Karpas-422 (cell line): ENCODE results near the gene RPL31. TPM values are rescaled to one million over a fixed set of nuclear protein-coding genes. Genes with fewer than 3 reads are reported as not detected.

Experiments
- DNase-seq: peaks from one replicate; pipeline ENCODE4 v3.0.0-alpha.2; 2015
- H2AFZ ChIP-seq: fragments of 200-600 bp; sonication (generic); 2 replicates; pipeline ENCODE4 v1.6.1; 2014; ENCODE audit warnings: antibody characterized with exemption, low read length, mixed read lengths
- H3K27ac ChIP-seq: fragments of 200-600 bp; sonication (generic); 2 replicates; pipeline ENCODE4 v1.5.1; 2014; ENCODE audit warnings: mild to moderate bottlenecking, low read length, moderate library complexity
- H3K27me3 ChIP-seq: fragments of 200-600 bp; sonication (generic); 2 replicates; pipeline ENCODE4 v1.6.1; 2014; ENCODE audit warnings: low read length, mixed read lengths
- H3K36me3 ChIP-seq: fragments of 200-600 bp; sonication (generic); 2 replicates; pipeline ENCODE4 v1.6.1; 2014; ENCODE audit warnings: low read length, mixed read lengths; ENCODE audit not compliant: insufficient read depth
- H3K4me1 ChIP-seq: fragments of 200-600 bp; sonication (generic); 2 replicates; pipeline ENCODE4 v1.6.1; 2014; ENCODE audit warnings: mild to moderate bottlenecking, low read length, mixed read lengths
- H3K4me2 ChIP-seq: fragments of 200-600 bp; sonication (generic); 2 replicates; pipeline ENCODE4 v1.6.1; 2014; ENCODE audit warnings: low read length, low read depth, mild to moderate bottlenecking; ENCODE audit not compliant: poor library complexity, severe bottlenecking
- H3K4me3 ChIP-seq: fragments of 200-600 bp; sonication (generic); 2 replicates; pipeline ENCODE4 v1.5.1; 2014; ENCODE audit warnings: mild to moderate bottlenecking, antibody characterized with exemption, low read length, mixed read lengths
- H3K79me2 ChIP-seq: fragments of 200-600 bp; sonication (generic); 2 replicates; pipeline ENCODE4 v1.6.1; 2014; ENCODE audit warnings: mild to moderate bottlenecking, low read length, mixed read lengths
- H3K9ac ChIP-seq: fragments of 200-600 bp; sonication (generic); 2 replicates; pipeline ENCODE4 v1.6.0; 2014; ENCODE audit warnings: low read length
- H3K9me2 ChIP-seq: fragments of 200-600 bp; sonication (generic), shearing (Covaris generic); replicated peaks from 2 replicates; pipeline ENCODE4 v1.6.0; 2014; ENCODE audit warnings: mild to moderate bottlenecking, low read length, moderate library complexity; ENCODE audit not compliant: insufficient read depth
- H3K9me3 ChIP-seq: fragments of 300-700, 200-600 bp; sonication (generic); 2 replicates; pipeline ENCODE4 v1.6.1; 2014; ENCODE audit warnings: low read length, mixed read lengths
- H4K20me1 ChIP-seq: fragments of 200-600 bp; sonication (generic); 2 replicates; pipeline ENCODE4 v1.6.1; 2014; ENCODE audit warnings: mild to moderate bottlenecking, antibody characterized with exemption, low read length, low read depth; ENCODE audit not compliant: insufficient read depth
- total RNA-seq: library from RNA; depleted of rRNA; stranded (reverse); fragments of >200 nt; shearing (Covaris generic); gene quantifications from 2 replicates; pipeline ENCODE4 v1.2.3, GENCODE V29; 2014; ENCODE audit warnings: low replicate concordance

The RPL31 gene
- total RNA-seq, 1 experiment from 2014 or later = 1,797 TPM

- H3K4me3 ChIP-seq = no peak overlapping the region
- H3K9ac ChIP-seq = no peak overlapping the region
- H3K9me3 ChIP-seq = no peaks in the 10 kb centered on the region
- H3K4me2 ChIP-seq = no peak overlapping the region
- no peaks in the 10 kb centered on the region for H3K36me3 ChIP-seq
- H4K20me1 ChIP-seq = no peaks in the 10 kb centered on the region
- no peak overlapping the region for H2AFZ ChIP-seq
- no peaks in the 10 kb centered on the region for H3K27me3 ChIP-seq
- H3K9me2 ChIP-seq = no peaks in the 10 kb centered on the region
- no peaks in the 10 kb centered on the region for H3K4me1 ChIP-seq
- H3K79me2 ChIP-seq = no peaks in the 10 kb centered on the region
- DNase-seq = no peak
- no peak overlapping the region for H3K27ac ChIP-seq
Measured at GRCh38 chr2:100960688-100961087, 41.4 kb upstream of the RPL31 start.

GRCh38 chr2:100962366-100963025, 39.6 kb upstream of the RPL31 start:
- DNase-seq = no peak
- H3K4me1 ChIP-seq = no peaks in the 10 kb centered on the region
- H4K20me1 ChIP-seq = no peaks in the 10 kb centered on the region

DNA sequence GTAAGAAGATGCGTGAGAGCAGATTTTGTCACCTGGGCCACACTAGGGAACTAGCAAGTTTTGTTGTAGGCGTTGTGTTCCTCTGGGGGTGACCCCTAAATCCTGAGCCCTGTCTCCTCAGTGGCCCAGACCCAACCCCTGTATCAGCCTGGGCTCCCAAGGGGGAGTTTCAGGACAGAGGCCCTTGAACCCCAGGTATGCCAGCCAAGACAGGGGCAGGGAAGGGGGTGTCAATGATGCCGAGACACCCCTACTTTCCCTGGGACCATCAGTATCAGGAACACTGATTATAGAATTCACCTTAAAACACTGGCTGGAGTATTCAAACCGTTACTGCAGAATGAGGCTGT, 39.1 kb upstream of the RPL31 start:
- no peak overlapping the region for H3K4me2 ChIP-seq
- no peak for DNase-seq
- no peaks in the 10 kb centered on the region for H3K36me3 ChIP-seq
- H3K27me3 ChIP-seq = no peaks in the 10 kb centered on the region
- no peak overlapping the region for H3K9ac ChIP-seq
- no peaks in the 10 kb centered on the region for H3K4me1 ChIP-seq
- no peak overlapping the region for H3K27ac ChIP-seq
- no peaks in the 10 kb centered on the region for H3K9me3 ChIP-seq
- H4K20me1 ChIP-seq = no peaks in the 10 kb centered on the region
- no peak overlapping the region for H3K4me3 ChIP-seq
- no peak overlapping the region for H2AFZ ChIP-seq
- H3K9me2 ChIP-seq = no peaks in the 10 kb centered on the region
- no peaks in the 10 kb centered on the region for H3K79me2 ChIP-seq

More at GRCh38 chr2:100962366-100963025, 39.6 kb upstream of the RPL31 start:
- no peak overlapping the region for H3K9ac ChIP-seq
- H3K4me2 ChIP-seq = no peak overlapping the region
- H3K36me3 ChIP-seq = no peaks in the 10 kb centered on the region
- H3K79me2 ChIP-seq = no peaks in the 10 kb centered on the region
- no peak overlapping the region for H3K27ac ChIP-seq
- no peak overlapping the region for H3K4me3 ChIP-seq
- H2AFZ ChIP-seq = no peak overlapping the region
- no peaks in the 10 kb centered on the region for H3K9me3 ChIP-seq
- H3K27me3 ChIP-seq = no peaks in the 10 kb centered on the region
- no peaks in the 10 kb centered on the region for H3K9me2 ChIP-seq

DNA sequence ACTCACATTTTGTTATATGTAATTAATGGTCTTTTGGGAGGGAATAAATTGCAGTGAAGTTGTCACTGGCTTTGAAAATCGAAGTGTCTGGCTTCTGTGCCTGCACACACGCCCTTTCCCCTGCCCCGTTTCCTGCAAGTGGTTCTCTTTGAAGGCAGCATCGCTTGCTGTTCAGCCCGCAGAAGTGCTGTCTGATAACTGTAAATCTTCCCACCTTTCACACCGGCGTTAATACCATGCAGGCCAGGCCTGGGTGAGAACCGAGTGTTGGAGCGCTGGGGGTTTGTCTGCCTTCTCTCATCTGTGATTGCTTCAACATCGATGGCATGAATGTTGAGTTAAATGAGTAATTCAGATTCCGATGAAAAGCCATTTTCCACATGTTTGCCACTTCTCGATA, 37.9 kb upstream of the RPL31 start:
- no peak overlapping the region for H3K9ac ChIP-seq
- no peak overlapping the region for H3K27ac ChIP-seq
- no peak overlapping the region for H3K4me2 ChIP-seq
- H3K9me2 ChIP-seq = no peaks in the 10 kb centered on the region
- no peaks in the 10 kb centered on the region for H4K20me1 ChIP-seq
- H3K4me3 ChIP-seq = no peak overlapping the region
- no peaks in the 10 kb centered on the region for H3K27me3 ChIP-seq
- no peaks in the 10 kb centered on the region for H3K4me1 ChIP-seq
- H3K36me3 ChIP-seq = no peaks in the 10 kb centered on the region
- H3K79me2 ChIP-seq = no peaks in the 10 kb centered on the region
- DNase-seq = no peak
- no peaks in the 10 kb centered on the region for H3K9me3 ChIP-seq
- H2AFZ ChIP-seq = no peak overlapping the region

DNA sequence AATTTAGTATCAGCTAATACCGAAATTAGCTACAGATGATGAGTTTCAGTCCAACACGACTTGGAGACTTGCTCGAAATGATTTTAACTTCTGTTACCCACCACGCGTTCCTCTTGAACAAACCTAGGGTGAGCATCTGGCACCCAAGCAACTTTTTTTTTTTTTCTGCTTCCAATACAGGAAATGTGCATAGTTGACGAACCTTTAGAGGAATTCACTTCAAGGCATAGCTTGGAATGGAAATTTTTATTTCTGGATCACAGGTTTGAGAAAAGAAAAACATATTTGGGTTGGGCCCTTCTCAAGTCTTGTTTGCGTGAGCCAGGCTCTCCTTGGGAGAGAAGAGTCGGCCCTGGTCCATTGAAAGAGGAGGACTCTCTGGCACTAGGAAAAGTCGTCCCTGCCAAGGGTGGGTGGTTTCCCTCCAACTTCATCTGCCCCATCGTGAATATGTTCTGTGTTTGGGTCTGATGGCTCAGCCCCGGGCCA, 37.4 kb upstream of the RPL31 start:
- H2AFZ ChIP-seq = no peak overlapping the region
- H3K27ac ChIP-seq = no peak overlapping the region
- no peak for DNase-seq
- H3K36me3 ChIP-seq = no peaks in the 10 kb centered on the region
- no peaks in the 10 kb centered on the region for H3K79me2 ChIP-seq
- H3K9ac ChIP-seq = no peak overlapping the region
- no peak overlapping the region for H3K4me3 ChIP-seq
- no peaks in the 10 kb centered on the region for H3K4me1 ChIP-seq
- H3K9me2 ChIP-seq = no peaks in the 10 kb centered on the region
- no peaks in the 10 kb centered on the region for H3K9me3 ChIP-seq
- no peaks in the 10 kb centered on the region for H4K20me1 ChIP-seq
- no peak overlapping the region for H3K4me2 ChIP-seq
- no peaks in the 10 kb centered on the region for H3K27me3 ChIP-seq

DNA sequence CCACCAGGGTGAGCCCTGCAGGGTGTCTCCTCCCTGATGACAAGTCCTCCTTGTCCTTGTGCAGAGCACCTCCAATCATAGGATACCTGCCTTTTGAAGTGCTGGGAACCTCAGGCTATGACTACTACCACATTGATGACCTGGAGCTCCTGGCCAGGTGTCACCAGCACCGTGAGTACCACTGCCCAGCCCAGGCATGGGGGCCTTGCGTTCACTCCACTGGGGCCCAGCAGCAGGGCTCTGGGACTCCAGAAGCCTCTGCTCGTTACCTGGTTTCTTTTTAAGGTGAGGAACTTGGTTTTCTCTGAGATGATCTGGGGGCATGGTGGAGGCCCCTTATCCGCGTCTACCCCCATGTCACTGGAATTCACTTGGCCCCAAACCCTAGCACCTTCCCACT, 36.5 kb upstream of the RPL31 start:
- H4K20me1 ChIP-seq = no peaks in the 10 kb centered on the region
- H3K4me1 ChIP-seq = no peaks in the 10 kb centered on the region
- H3K27me3 ChIP-seq = no peaks in the 10 kb centered on the region
- no peak overlapping the region for H3K4me3 ChIP-seq
- H3K4me2 ChIP-seq = no peak overlapping the region
- no peaks in the 10 kb centered on the region for H3K79me2 ChIP-seq
- H3K9ac ChIP-seq = no peak overlapping the region
- no peak overlapping the region for H2AFZ ChIP-seq
- no peak for DNase-seq
- no peaks in the 10 kb centered on the region for H3K36me3 ChIP-seq
- H3K9me2 ChIP-seq = no peaks in the 10 kb centered on the region
- H3K27ac ChIP-seq = no peak overlapping the region
- H3K9me3 ChIP-seq = no peaks in the 10 kb centered on the region

DNA sequence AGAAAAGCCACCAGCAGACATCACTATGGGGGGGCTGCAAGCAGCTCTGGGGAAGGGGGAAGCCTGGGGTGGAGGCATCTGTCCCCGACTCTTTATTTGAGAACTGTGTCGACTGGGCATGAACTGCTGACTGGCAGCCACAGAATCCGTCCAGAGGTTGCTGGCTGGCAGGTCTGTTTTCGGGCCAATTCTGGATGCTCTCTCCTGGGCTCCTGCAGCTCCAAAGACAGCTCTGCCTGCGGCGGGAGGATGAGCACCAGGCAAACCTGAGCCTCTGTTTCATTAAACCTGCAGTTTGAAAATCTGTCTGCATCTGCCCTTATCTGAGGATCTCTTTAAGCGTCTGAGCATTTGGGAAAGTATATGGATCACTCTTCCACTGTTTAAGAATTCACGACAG, 34.4 kb upstream of the RPL31 start:
- H3K4me1 ChIP-seq = no peaks in the 10 kb centered on the region

GRCh38 chr2:100968146-100969145, 33.6 kb upstream of the RPL31 start:
- no peaks in the 10 kb centered on the region for H3K27me3 ChIP-seq
- H3K27ac ChIP-seq = no peak overlapping the region
- H3K79me2 ChIP-seq = no peaks in the 10 kb centered on the region
- H3K4me2 ChIP-seq = no peak overlapping the region
- no peaks in the 10 kb centered on the region for H3K36me3 ChIP-seq
- H3K4me3 ChIP-seq = no peak overlapping the region
- no peaks in the 10 kb centered on the region for H3K9me3 ChIP-seq
- no peak for DNase-seq
- no peak overlapping the region for H3K9ac ChIP-seq
- H3K9me2 ChIP-seq = no peaks in the 10 kb centered on the region
- no peaks in the 10 kb centered on the region for H4K20me1 ChIP-seq
- no peak overlapping the region for H2AFZ ChIP-seq
- H3K4me1 ChIP-seq = no peaks in the 10 kb centered on the region

More for the DNA sequence above, 34.4 kb upstream of the RPL31 start:
- Histone ChIP-seq H3K9ac (no peak overlapping the region), H3K9me3 (no peaks in the 10 kb centered on the region), H3K4me2 (no peak overlapping the region), H2AFZ (no peak overlapping the region), H3K79me2 (no peaks in the 10 kb centered on the region), H3K36me3 (no peaks in the 10 kb centered on the region), H4K20me1 (no peaks in the 10 kb centered on the region), H3K4me3 (no peak overlapping the region), H3K27me3 (no peaks in the 10 kb centered on the region), H3K9me2 (no peaks in the 10 kb centered on the region), H3K27ac (no peak overlapping the region)
- DNase-seq = no peak
